HS-27A (cell line): ENCODE results near the gene MTRFR.
"Not testable (repeated sequence)": the region's sequence is repeated elsewhere in the genome, so short reads cannot be mapped to it uniquely, and the experiment has no call there.

Experiments
- DNase-seq: peaks from one replicate; pipeline ENCODE4 v3.0.0-alpha.2; 2012; ENCODE audit warnings: low read depth, missing footprints

MTRFR gene

DNA sequence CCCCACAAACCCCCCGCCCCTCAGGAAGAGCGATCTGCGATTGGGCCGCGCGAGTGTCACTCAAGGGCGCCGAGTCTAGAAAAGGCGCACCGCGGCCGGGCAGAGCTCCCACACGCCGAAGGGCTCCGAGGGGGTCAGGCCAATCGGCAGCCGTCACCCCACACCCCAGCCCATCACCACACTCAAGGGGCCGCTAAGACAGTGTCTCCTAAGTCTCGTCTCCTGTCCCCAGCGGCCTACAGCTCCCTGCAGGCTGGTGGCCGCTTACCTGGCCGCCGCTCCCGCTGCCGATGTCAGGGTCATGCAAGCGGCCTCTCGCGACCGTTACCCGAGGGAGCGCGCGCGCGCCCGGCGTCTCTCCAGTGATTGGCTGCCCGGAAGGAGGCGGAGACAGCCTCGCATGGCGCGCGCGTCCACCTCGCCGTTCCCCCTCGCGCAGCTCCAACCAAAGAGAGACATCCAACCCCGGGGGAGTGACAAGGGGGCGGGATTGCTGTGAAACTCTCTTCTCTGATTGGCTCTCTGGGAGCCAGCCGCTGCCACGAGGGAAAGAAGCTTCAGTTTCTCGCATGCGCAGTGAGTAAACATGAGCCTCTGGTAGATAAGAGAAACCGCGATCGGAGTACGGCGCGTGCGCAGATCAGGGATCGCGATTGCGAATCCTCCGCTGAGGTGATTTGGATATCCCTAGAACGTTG is at the start of gene MTRFR, which contains the start of gene MPHOSPH9:
Gene MTRFR, plus strand, starts transcription at position 630 of the 698 bp plus-strand sequence. CDS start 20,239 bp downstream, outside the sequence.
Gene MPHOSPH9, minus strand, starts transcription at position 335 of the 698 bp plus-strand sequence. CDS start 2,777 bp downstream, outside the sequence.
- peak; percentile 98 for DNase-seq

DNA sequence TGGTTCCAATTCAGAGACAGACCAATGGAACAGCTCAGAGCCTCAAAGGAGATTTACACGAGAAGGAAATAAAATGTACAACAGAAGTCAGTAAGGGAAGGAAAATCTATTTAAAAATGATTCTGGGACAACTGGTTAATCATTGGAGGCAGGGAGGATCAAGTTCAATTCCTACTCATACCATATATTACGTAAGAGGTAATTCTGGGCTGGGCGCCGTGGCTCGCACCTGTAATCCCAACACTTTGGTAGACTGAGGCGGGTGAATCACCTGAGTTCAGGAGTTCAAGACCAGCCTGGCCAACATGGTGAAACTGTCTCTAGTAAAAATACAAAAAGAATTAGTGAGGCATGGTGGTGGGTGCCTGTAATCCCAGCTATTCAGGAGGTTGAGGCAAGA is 45.6 kb upstream of the MTRFR start:
- DNase-seq = no peak

GRCh38 chr12:123199936-123200335 is 33.3 kb upstream of the MTRFR start:
- no peak for DNase-seq

DNA sequence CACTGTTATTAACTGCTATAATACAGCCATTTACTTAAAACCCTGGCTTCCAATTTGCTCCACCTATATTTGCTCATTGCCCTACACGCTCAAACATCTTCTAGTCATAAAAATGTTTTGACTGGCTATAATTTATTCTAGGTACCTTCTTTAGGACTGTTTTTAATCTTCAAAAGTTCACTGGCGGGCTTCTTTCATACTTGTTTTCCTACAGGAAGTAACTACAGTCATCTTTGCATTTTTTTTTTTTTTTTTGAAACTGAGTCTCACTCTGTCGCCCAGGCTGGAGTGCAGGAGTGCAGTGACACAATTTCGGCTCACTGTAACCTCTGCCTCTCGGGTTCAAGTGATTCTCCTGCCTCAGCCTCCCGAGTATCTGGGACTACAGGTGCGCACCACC is 32.8 kb upstream of the MTRFR start:
- no peak for DNase-seq

GRCh38 chr12:123206794-123207193 is 26.4 kb upstream of the MTRFR start:
- DNase-seq = not testable (repeated sequence)

GRCh38 chr12:123207815-123208214 is 25.4 kb upstream of the MTRFR start:
- not testable (repeated sequence) for DNase-seq

GRCh38 chr12:123223241-123223668 is 10.0 kb upstream of the MTRFR start:
- no peak for DNase-seq

- DNase-seq = no peak
Measured at GRCh38 chr12:123225443-123225842, 7.8 kb upstream of the MTRFR start.

DNA sequence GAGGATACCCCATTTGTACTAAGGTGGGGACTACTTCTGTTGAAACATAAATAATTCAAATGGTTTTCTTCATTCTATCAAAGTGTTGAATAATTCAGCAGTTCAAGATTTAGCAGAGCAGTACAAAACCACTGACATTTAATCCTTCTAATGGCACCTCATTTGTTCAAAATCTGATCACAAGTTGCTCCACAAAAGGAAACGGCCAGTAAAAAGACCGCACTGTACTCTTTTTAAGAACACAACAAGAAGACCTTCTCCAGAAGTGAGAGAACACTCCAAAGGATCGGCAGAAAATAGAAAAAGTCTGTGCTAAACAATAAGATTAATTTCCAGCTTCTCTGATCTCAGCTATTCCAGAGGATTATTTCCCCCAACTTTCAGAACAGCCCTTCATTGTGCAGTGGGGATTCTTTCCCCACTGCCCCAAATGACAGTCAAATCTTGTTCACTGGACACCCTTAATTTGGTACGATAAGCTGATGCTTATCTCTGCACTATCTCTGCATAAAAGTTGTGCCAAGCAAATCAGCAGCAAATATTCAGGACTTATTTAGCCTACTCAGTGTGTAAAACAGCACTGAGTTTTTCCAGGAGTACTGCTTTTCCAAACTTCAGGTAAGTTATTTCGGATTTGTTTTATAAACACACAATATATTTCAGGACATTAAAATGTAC is 5.5 kb upstream of the MTRFR start:
- DNase-seq = no peak

DNA sequence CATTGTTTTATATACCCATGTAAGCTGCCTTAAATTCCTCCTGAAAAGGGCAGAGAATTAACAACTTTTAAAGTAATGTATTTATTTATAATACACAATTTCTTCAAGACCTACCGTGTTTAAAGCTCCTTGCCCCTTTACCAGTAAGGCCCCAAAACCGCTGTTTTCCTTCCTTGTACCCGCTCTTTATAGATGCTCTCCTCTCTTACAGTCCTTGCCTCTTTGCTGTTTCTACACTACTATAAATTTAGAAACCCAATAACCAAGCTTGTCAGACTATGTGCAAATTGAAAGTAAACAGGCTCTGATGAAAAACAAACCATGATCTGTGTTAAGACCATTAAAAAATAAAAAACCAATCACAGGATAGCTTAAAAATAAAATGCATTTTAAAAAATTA is 4.2 kb upstream of the MTRFR start:
- no peak for DNase-seq

GRCh38 chr12:123231931-123232330 is 1.3 kb upstream of the MTRFR start:
- no peak for DNase-seq

GRCh38 chr12:123232472-123232806 is 797 bp upstream of the MTRFR start:
- peak; percentile 33 for DNase-seq

- no peak for DNase-seq
Measured at GRCh38 chr12:123233505-123234308, 471 bp downstream of the MTRFR start.

GRCh38 chr12:123237646-123238329 is 4.6 kb downstream of the MTRFR start:
- peak; percentile 54 for DNase-seq

DNA sequence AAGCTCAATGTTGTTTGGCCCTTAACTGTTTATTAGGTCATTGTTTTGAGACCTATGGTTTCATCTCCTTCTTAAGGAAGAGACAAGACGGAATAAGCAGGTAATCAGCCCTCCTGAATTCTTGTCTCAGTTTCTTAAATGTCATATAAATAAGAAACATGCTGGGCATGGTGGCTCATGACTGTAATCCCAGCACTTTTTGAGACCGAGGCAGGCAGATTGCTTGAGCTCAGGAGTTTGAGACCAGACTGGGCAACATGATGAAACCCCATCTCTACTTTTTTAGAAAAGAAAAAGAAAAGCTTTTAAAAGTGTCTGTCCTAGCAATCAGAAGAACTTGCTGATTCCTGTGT is 5.1 kb downstream of the MTRFR start:
- DNase-seq = no peak

GRCh38 chr12:123238961-123239360 is 5.7 kb downstream of the MTRFR start:
- no peak for DNase-seq

DNA sequence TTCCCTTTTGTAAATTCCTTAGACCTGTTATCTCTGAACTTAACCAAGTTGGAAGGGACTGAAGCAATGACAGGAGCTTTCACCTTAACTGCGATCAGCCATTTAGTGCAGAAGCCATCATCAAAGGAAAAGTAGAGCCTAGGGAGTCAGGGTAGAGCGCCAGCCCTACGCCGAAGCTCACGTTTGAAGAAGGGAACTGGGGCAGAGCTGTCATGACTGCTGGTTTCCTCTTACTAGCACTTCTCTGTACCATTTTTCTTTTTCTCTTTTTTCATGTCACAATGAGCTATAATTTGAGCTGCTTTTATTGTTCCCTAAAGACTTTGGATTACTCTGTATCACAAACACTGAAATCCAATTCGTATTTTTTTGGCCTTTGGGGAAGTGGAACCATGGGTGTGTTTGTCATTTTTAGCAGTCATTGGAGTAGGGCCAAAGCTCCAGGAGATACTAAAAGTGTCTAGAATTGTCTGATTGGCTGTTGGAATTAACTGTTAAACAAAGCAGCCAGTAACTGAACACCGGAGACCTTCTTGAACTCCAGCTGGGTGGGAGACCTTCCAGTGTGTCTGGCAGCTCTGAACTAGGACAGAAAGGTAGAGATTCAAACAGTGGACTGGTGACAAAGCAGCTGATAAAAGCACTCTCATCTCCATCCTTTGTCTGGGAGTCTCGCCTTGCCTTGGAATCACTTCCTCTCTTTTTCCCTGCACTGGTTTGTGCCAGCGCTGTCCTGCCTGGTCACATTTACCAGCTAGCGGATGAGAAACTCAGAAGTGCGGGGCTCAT is 9.1 kb downstream of the MTRFR start:
- DNase-seq = no peak

- DNase-seq = no peak
Measured at GRCh38 chr12:123243671-123244262, 10.5 kb downstream of the MTRFR start.

- no peak for DNase-seq
Measured at GRCh38 chr12:123245678-123246077, 12.4 kb downstream of the MTRFR start.

- not testable (repeated sequence) for DNase-seq
Measured at GRCh38 chr12:123248129-123248528, 14.9 kb downstream of the MTRFR start.
